Measurements from ENCODE around the gene FRS2. TPM values are rescaled to one million over a fixed set of nuclear protein-coding genes. Genes with fewer than 3 reads are reported as not detected.

Gene FRS2
- polyA plus RNA-seq, 1 experiment: 16.6 TPM

DNA sequence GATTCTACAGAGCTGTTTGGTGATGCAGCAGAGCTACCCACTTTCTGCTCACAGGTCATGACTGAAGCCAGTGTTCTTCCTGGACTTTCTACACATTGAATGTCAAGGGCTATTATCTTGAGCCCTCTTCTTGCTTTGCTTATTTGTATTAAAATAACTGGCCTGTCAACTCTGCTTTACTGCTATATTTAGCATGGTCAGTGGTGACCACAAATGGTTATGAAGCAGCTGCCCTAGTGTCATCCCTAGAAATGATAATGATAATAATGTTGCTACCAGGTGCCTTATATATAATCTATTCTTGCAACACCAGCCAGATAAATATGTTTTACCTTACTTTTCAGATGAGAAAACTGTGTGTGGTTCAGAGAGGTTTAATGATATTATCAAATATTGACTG is 143.2 kb downstream of the FRS2 start:
- CTCF ChIA-PET: no interaction called here
- POLR2A ChIA-PET: no interaction called here
- peaks cover 5% of the 10 kb centered on the region; the same call in 1 of the 2 replicates for H3K27me3 ChIP-seq (ENCODE audit: control insufficient read depth, insufficient read depth, low read length)
- DNase-seq (ENCODE audit: low read depth): no peak
- TF ChIP-seq CTCF (IDR thresholded peaks at IDR 0.05; ENCODE audit: insufficient read depth, low read depth, low read length): no peak
- H3K36me3 ChIP-seq (ENCODE audit: control insufficient read depth, insufficient read depth, low read length): no peaks in the 10 kb centered on the region
- no peak overlapping the region for H3K4me3 ChIP-seq (ENCODE audit: low read depth, low read length)

DNA sequence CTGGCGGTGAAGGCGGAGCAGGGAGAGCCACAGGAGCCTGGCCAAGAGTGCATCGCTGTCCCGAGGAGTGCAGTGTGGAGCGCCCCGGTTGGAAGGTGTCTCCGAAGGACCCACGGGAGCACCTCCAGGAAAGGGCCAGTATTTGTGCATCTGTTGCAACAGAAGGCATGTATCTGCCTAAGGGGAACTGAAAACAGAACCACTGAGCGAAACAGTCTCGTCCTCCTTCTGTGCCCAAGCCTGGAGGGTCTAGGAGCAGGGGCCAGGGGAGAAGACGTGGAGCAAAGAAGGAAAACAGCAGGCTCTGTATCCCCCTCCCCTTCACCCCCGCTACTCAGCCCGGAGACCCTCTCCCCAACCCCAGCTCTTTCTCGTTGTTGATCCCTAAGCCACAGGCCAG is 145.8 kb downstream of the FRS2 start:
- H3K27me3 ChIP-seq (ENCODE audit: control insufficient read depth, insufficient read depth, low read length): peaks cover 3% of the 10 kb centered on the region; the same call in 1 of the 2 replicates
- H3K4me3 ChIP-seq (ENCODE audit: low read depth, low read length): no peak overlapping the region
- no peaks in the 10 kb centered on the region for H3K36me3 ChIP-seq (ENCODE audit: control insufficient read depth, insufficient read depth, low read length)
- DNase-seq (ENCODE audit: low read depth): no peak
- CTCF ChIA-PET: no interaction called here
- POLR2A ChIA-PET: no interaction called here
- no peak for TF ChIP-seq CTCF (IDR thresholded peaks at IDR 0.05; ENCODE audit: insufficient read depth, low read depth, low read length)

DNA sequence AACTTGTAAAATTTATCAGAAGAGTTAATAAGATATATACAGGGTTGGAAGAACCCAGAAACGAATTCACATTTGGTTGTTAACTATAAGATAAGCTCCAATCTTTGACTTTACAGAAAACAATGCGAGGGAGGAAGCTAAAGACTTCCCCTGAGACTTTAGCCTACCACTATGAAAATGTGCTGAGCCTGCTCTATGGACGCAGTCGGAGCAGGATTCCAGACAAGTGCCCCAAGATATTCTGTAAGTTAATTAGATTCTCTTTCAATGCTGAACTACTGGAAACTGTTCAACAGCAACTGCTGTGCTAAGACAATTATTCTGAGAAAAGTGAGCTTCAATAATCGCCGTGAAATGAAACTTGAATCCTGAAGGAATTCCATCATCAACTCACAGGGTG is 148.9 kb downstream of the FRS2 start:
- ChIA-PET CTCF (interaction anchor here (1.2 to 5.7 kb wide), 3 partner anchors 17 to 231 kb away, joined by 3 to 33 read pairs (median 3); no protein-coding TSS in a partner anchor), POLR2A (no interaction called here)
- TF ChIP-seq CTCF (IDR thresholded peaks at IDR 0.05; ENCODE audit: insufficient read depth, low read depth, low read length): no peak
- Histone ChIP-seq H3K36me3 (ENCODE audit: control insufficient read depth, insufficient read depth, low read length) (no peaks in the 10 kb centered on the region), H3K4me3 (ENCODE audit: low read depth, low read length) (no peak overlapping the region), H3K27me3 (ENCODE audit: control insufficient read depth, insufficient read depth, low read length) (peaks cover 5% of the 10 kb centered on the region; the same call in 1 of the 2 replicates)
- no peak for DNase-seq (ENCODE audit: low read depth)

DNA sequence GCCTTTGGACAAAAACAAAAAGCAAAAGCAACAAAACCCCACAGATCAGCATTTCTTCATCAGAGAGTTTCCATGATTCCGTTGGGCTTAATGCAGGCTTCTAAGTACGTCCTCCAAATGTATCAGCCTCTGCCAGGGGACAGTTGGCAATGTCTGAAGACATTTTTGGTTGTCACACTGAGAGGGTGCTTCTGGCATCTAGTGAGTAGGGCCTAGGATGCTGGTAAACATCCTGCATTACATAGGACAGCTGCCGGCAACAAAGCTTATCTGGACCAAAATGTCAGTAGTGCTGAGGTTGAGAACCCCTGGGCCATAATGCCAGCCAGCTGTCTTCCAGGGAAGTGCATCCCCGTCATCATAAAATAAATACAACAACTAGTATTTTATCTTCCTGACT is 149.9 kb downstream of the FRS2 start:
- Histone ChIP-seq H3K4me3 (ENCODE audit: low read depth, low read length) (no peak overlapping the region), H3K36me3 (ENCODE audit: control insufficient read depth, insufficient read depth, low read length) (no peaks in the 10 kb centered on the region), H3K27me3 (ENCODE audit: control insufficient read depth, insufficient read depth, low read length) (peaks cover 5% of the 10 kb centered on the region; the same call in 1 of the 2 replicates)
- CTCF ChIA-PET: interaction anchor here (1.6 to 5.7 kb wide), 2 partner anchors 19 to 232 kb away, joined by 3 to 33 read pairs; no protein-coding TSS in a partner anchor
- DNase-seq (ENCODE audit: low read depth): no peak
- no peak for TF ChIP-seq CTCF (IDR thresholded peaks at IDR 0.05; ENCODE audit: insufficient read depth, low read depth, low read length)
- POLR2A ChIA-PET: no interaction called here

GRCh38 chr12:69620921-69621320 is 150.7 kb downstream of the FRS2 start:
- Histone ChIP-seq H3K36me3 (ENCODE audit: control insufficient read depth, insufficient read depth, low read length) (no peaks in the 10 kb centered on the region), H3K4me3 (ENCODE audit: low read depth, low read length) (no peak overlapping the region), H3K27me3 (ENCODE audit: control insufficient read depth, insufficient read depth, low read length) (peaks cover 5% of the 10 kb centered on the region; the same call in 1 of the 2 replicates)
- no peak for DNase-seq (ENCODE audit: low read depth)
- CTCF ChIA-PET: interaction anchor here (1.4 to 5.7 kb wide), 2 partner anchors 18 to 35 kb away, joined by 3 to 33 read pairs; no protein-coding TSS in a partner anchor
- POLR2A ChIA-PET: no interaction called here
- no peak for TF ChIP-seq CTCF (IDR thresholded peaks at IDR 0.05; ENCODE audit: insufficient read depth, low read depth, low read length)
